ENCODE measurements around the gene SEPTIN2.
A peak's percentile ranks its signal among the peaks of the same experiment; 100 is the strongest.
"Not testable (repeated sequence)": the region's sequence is repeated elsewhere in the genome, so short reads cannot be mapped to it uniquely, and the experiment has no call there.

The SEPTIN2 gene

DNA sequence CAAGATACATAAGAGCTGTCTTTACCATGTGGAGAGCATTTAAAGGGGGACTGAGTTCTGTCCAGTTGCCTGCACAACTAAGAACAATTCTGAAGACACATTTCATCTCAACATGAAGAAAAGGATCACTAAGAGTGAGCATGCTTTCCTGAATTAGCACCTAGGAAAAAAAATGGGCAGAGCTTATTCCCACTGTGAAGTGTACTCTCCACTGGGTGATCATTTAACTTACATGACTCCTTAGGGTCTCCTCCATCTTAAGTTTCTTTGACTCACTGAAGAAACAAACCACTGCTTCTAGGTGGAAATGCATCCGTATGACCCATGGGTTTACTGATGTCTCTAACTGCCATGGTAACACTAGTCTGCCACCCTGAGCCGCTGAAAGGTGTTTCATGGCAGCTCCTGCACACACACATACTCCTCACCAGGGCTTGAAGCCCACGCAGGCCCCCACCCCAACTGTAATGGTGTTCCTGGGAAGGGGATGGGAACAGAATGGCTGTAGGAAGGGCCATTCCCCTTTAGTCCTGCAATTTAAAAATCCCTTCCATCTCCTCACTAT, 27.3 kb upstream of the SEPTIN2 start:
- DNase-seq, result no peak

DNA sequence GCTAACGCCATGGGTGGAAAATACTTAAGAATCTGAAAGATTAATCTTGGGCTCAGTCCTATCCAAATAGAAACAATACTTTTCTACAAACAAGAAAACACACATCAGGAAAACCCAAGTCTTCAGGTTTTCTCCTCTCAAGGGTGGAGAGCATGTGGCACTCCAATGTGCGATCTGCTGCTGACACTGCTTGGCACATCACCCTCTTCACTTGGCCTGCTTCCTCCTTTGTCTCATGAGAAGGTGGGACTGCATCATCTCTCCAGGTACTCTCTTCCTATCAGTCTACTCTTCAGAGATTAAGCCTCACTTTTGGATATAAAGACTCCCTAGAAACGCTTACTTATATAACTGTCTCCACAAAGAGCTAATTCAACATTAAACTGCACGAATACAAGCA, 26.7 kb upstream of the SEPTIN2 start:
- no peak for DNase-seq

DNA sequence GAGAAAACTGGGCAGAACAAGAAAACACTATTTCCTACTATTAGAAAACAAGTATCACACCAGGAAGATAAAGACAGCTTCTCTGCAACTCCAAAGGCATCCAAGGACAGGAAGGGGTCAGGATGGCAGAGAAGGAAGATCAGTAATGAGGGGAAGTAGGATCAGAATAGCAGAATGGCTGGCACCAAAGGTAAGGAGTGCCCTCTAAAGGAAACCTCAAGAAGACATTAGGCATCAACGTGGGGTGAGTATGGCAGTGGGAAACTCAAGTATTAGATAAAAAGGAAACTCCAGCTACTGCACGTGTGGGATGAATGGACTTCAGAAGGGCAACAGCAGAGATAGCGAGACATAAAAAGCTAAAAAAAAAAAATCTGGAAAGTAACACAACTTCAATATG, 26.1 kb upstream of the SEPTIN2 start:
- DNase-seq, result no peak

DNA sequence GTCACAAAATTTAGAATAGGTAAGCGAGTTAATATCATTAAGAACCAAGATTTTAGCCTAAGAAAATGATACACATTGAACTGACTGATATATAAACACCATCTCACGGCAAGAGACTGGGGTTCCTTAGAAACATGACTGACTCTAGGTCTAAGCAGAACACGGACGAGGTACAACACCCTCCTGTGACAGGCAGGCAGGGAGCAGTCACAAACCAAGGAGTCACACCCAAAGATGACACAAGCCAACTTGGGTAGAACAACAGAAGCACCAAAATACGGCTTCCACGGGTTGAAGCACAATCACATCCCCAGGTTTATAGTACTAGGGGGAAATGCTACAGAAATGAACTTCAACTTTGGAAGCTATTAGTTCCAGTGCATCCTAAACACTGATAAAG, 24.6 kb upstream of the SEPTIN2 start:
- DNase-seq, result no peak

DNA sequence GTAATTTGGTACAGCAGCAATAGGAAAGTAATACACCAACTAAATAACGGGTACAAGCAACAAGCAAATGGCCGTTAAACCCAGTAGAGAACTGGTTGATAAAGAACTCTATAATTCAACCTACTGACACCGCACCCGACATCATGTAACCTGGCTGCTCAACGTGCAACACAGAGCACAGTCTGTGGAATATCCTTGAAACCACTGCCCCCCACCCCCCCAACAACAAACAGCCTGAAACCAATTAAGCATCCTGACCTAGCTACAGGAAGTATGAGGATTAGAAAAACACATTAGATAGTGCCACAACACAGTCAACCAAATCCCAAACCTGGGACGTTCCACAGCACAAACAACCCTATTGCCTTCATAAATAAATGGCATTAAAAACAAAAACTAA, 23.7 kb upstream of the SEPTIN2 start:
- no peak for DNase-seq

DNA sequence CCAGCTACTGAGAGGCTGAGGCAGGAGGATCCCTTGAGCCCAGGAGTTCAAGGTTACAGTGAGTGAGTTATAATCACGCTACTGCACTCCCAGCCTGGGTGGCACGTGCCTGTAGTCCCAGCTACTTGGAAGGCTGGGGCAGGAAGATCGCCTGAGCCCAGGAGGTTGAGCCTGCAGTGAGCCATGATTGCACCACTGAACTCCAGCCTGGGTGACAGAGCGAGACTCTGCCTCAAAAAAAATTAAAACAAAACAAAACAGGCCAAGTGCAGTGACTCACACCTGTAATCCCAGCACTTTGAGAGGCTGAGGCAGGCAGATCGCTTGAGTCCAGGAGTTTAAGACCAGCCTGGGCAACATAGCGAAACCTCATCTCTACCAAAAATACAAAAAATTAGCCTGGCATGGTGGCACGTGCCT, 22.3 kb upstream of the SEPTIN2 start:
- not testable (repeated sequence) for DNase-seq

DNA sequence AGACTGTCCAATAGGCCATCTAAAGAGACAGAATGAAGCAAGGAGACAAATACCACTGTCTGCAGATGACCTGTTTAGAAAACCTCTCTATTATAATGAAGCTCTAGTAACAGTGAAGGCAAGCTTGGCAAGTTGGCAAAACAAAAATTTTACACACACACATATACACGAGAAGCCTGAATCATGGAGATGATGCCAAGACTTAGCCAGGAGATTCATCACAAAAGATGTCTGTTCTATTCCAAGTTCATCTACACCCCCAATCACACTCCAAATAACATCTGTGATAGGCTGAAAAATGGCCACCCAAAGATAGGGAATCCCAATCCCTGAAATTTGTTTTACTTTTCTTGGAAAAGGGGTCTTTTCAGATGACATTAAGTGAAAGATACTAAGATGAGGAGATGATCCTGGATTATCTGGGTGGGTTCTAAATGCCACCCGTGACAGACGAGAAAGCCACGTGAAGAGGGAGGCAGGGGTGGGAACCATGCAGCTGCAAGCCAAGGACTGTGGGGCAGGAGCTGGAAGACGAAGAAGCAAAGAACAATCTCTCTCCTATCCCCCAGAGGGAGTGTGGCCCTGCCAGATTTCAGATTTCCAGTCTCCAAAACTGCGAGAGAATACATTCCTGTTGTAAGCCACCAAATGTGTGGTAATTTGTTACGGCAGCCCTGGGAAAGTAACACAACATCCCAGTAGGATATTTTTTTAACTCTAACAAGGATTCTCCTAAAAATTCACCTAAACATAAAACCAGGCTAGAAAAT, 20.2 kb upstream of the SEPTIN2 start:
- no peak for DNase-seq

DNA sequence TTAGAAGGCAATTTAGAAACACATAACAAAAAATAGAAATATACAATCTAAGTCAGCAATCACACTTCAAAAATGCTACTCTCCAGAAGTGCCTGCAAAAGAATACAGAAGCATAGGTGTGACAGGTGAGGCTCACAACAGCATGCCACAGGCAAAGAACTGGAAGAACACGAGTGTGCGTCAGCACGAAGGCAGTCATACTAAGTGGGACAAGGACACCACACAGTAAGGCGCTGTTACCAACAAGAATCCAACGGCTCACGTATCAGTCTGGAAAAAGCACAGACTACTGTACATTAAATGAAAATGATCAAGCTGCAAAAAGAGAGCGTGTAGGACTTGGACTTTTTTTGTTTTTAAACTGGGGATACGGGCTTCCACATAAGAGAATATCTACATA, 19.0 kb upstream of the SEPTIN2 start:
- DNase-seq, result no peak

DNA sequence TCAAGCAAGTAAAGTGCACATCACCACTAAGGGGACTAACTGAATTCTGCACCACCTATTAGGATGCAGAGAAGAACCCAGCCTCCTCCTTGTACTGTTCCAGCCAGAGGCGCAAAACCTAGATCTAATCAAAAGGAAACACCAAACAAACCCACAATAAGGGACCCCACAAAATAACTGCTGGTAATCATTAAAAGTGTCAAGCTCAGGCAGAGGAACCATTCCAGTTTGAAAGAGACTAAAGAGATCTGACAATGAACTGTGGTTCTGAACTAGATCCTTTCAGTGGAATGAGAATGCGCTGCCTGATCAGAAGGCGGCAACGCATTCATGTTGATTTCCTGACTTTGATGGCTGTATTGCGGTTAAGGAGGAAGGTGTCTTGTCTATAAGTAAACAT, 17.1 kb upstream of the SEPTIN2 start:
- DNase-seq, result no peak

DNA sequence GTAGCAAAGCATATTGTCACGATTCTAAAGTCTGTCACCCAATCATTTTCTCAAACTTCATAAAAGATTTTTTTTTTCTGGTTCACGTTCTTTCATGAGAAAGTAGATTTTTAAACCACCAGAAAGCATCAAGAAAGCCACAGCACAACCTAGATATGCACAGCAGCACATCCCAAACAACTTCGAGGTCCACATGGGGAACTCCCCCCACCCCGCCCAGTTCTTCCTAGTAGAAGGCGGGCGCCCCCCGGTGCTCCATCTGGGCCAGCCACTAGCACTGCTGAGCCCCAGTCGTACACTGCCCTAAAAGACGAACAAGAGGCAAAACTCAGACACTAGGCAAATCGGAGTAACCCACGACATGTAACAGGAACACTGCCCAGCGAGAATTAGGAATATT, 15.7 kb upstream of the SEPTIN2 start:
- no peak for DNase-seq

DNA sequence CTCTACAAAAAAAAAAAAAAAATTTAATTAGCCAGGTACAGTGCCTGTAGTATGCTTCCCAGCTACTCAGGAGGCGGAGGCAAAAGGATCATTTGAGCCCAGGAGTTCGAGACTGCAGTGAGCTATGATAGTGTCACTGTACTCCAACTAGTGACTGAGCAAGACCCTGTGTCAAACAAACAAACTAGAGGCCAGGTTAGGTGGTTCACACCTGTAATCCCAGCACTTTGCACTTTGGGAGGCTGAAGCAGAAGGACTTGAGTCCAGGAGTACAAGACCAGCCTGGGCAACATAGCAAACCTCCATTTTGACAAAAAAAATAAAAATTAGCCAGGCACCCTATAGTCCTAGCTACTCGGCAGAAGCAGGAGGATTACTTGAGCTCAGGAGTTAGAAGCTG, 13.6 kb upstream of the SEPTIN2 start:
- no peak for DNase-seq

DNA sequence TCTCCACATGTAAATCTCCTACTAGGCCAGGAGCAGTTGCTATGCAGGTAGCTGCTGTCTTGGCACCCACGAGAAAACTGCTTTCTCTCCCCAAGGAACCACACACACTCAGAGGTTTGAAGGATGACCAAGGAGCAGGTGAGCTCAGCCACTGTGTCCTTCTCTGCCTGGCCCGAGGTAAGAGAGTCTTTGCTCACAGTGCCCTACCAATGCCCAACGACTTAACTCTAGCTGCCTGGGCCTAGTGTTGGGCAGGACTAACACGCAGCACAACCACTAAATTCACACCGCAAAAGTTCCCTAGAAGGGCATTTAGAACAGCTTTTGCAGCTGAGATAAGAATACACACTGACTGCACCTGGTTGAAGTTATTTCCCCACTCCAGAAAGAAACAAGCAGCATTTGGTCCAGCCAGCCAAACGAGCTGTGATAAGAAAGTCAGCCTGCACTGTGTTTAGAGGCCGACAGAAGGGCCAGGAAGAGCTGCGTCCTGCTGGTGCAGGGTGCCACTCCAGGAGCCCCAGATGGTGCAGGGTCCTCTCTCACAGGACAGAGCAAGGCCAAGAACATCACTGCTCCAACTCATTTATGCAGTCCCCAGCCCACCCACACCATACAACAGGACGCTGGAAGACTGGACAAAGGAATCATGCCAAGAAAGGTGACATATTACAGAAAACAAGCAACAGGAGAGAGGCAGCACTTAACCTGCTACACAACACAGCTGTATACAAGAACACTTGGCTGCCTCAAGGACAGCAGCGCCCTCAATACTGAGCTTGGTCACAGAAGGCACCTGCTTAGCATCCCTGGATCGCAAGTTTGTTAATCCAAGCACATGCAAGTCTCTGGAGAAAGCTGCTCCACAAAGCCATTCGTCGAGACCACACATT, 12.7 kb upstream of the SEPTIN2 start:
- DNase-seq, result no peak

DNA sequence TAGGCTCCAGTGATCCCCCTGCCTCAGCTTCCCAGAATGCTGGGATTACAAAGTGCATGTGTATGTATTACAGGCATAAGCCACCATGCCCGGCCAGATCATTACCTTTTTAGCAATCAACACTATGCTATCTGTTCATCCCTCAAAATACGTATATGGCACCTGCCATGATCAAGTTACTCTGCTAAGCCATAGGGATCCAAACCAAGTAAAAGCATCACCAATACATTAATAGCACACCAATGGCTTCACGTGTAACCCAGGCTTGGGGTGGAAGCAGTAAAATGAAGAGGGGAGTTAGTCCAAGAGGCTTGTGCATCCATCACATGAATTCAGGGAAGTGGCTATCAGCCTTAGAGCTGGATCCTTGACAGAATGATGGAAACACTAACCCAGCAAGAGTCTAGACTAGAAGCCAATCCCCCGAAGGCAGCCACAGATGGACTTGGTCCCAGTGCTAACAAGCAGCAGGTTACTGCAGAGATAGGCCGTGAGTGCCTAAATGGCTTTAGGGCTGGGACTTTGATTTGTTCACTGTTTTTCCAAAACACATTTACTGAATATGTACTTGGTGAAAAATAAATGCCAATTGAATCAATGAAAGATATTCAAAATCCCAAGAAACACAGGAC, 11.6 kb upstream of the SEPTIN2 start:
- DNase-seq, result no peak

DNA sequence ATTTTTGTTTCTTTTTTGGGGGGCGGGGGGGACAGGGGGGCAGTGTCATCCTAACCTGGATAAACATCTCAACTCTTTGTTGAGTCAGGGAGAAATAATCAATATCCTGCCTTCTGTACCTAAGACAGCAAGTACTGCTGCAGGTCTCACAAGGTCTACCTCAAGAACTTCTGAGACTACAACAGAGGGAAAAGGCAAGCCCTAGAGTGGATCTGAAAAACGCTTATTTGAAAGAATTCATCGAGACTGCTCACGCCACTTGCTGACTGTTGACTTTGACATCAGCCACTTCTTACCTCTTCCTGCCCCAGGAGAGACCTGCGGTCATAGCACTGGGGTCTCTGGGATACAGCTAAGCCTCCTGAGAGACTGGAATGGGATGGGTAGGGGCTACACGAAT, 8.7 kb upstream of the SEPTIN2 start:
- DNase-seq, result no peak

DNA sequence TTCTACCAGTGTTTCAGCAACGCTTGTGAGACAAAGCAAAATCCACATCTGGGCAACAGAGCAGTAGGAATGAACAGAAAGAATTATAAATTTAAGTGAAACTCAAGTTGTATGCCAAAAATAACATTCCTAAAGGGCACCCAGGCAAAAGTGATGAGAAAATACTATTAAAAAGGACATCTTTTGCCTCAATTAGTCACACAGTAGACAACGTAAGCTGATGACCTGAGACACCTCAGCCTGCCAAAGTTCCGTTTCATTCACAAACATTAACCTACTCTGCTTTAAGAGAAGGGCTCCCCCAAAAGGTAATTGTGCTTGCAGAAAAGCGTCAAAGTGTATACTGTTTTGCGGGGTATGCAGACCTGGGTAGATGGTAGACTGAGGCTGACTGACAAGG, 7.5 kb upstream of the SEPTIN2 start:
- DNase-seq, result peak; percentile 59

DNA sequence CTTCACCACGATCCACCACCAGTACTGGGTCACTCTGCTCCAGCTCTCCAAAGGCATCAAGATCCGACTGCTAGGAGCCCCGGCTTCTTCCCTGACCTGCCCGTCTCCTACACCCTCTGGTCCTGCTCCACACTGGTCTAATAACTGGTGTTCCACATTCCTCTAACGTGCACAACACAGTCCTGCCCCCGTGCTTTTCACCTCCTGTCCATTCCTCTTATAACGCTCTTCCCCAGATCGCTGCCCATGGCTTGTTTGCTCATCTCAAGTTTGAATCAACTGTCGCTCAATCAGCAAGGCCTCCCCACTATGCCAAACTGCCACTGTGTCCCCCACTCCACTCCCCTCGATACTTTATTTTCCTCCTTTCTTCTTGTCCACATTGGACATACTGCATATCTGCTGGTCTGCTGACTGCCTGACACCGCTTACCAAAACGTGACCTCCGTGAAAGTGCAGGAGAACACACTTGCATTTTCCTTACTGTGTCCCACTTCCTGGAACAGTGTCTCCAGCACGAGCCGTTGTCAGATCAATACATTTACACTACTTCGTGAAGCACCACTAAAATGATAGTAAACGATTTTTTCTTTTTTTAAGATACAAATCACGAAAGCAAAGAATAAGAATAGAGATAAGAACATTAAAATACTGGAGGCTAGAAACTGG, 6.8 kb upstream of the SEPTIN2 start:
- DNase-seq, result no peak

DNA sequence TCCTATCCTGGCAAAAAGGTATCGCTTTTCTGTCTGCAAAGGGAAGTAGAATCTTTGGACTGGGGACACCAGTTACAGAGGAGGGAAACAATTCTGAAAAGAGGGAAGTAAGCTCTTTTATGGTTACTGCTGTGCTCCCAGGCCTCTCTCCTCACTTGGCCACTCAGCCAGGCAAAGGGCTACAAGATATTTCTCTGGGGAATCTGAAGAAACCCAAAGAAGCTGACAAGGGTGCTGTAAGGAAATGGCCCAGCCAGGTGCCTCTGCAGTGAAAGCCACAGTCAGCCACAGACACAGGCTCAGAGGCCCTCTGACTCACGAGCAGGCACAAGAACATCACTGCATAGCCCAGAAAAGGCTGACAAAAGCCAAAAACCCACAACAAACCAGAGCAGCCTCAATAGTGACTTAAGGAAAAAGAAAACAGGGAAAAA, 6.0 kb upstream of the SEPTIN2 start:
- DNase-seq, result no peak

DNA sequence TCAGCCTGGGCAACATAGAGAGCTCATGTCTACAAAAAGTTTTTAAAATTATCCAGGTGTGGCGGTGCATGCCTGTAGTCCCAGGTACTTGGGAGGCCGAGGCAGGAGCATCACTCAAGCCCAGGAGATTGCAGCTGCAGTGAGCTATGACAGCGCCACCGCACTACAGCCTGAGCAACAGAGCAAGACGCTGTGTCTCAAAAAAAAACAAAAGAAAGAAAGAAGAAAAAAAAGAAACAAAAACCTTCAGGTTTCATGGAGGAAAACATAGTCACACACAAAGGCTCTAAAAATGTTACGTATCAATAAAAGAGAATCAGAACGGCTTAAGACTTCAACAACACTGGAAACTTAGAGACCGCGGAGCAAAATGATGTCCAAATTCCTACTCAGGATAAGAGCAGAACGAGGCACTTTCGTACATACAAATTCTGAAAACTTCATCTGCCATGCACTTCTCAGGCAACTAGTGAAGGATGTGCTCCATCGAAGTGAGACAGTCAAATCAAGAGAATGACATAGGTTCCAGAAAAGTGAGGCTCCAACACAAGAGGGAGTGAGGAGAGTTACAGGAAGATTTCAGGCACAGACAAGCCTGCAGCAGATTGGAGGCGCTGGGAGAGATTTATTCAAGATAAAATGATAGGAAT, 4.7 kb upstream of the SEPTIN2 start:
- peak; percentile 40 for DNase-seq

DNA sequence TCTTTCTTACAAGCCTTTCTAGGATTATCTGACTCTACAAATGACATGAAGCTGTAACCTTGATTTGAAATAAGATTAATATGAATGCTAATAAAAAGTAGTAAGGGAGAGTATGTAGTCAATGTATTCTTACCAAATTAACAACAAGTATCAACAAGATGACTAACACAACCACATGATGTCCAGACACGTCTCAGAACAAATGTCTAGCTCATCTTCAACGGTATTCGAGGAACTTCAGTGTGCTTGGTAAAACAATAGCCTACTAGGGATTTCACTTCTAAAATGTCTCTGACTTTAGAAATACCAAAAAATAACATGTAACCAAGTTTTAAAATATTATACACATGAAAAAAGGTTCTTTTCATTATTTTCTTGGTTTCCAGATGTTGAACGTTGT, 3.6 kb upstream of the SEPTIN2 start:
- no peak for DNase-seq

DNA sequence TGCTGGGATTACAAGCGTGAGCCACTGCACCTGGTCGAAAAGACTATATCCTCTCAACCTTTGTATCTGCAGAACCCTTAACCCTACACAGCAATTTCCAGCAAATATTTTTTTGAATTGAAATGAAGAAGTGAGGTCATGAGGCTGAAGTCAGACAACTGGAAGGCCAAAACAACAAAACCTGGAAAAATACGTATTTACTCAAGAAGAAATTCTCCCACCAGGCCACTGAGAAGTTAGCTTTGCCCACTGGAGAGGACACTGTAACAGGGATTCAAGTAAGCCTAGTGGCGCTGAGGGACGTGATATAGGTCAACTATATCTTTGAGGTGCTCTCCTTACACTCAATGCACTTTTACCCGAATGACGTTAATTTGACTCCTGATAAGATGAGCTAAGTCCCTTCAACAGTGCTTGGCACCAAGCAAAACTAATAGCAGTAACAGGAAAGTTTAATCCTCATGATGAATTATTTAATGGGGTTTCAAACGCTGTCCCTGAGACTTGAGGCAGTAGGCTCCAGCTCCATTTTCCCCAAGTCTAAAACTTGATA, 2.1 kb upstream of the SEPTIN2 start:
- DNase-seq, result no peak

DNA sequence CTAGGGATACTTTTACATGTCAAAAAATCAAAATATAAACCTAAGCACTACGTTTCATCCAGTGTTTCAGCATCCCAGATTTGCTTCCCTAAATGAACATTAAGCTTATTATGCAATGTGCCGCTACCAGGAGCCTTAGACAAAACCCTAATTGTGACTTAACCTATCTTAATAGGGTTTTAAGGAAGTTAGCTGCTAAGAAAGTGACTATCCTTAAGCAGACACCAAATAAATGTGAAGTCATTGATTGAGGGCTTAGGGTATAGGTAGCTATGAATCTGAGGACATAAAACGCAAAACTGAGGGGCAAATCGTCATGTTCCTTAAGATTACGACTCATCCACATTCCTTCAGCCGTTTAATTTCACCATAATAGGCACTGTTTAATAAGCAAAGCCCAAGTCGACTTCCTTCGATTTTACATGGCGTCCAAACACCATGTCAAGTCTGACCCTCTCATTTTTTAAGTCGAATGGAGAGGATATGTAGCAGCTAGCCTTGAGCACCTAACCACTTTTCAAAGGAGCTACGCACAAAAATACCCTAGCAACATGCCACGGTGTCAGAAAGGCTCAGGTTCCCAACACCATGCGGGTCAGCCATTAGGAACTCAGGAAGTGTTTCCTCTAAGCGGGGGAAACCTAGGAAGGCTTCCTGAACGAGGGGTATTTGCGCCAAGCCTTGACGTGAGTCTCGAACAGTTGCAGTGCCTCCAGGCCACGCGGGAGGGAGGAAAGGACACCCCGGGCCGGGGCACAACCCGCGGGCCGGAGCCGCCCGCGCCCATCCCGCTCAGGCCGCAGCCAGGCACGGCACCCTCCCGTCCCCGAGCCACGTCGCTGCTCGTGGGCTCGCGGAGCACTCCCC, 1.3 kb upstream of the SEPTIN2 start:
- DNase-seq, result peak; percentile 40
